ENCODE results near the gene SLC18A3.

The SLC18A3 gene

DNA sequence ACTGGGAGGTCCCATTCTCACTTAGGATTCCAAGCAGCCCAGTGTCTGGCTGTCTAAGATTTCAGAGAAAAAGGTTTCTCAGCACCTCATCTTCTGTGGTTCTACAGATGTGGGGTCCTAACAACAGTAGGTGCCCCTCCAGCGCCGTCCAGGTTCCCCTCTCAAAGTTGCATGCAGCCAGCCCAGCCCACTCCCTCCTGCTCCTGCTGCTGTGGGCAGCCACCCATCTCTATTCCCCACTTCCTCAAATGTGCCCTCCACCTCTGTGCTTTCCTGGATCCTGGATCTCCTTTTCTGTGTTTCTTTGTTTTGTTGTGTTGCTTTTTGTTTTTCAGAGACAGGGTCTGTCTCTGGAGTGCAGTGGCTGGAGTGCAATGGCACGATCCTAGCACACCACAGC is 13.3 kb upstream of the SLC18A3 start:
- DNase-seq, result no peak

GRCh38 chr10:49597426-49598163 is 12.5 kb upstream of the SLC18A3 start:
- no peak for DNase-seq

GRCh38 chr10:49598164-49598856 is 11.8 kb upstream of the SLC18A3 start:
- no peak for DNase-seq

DNA sequence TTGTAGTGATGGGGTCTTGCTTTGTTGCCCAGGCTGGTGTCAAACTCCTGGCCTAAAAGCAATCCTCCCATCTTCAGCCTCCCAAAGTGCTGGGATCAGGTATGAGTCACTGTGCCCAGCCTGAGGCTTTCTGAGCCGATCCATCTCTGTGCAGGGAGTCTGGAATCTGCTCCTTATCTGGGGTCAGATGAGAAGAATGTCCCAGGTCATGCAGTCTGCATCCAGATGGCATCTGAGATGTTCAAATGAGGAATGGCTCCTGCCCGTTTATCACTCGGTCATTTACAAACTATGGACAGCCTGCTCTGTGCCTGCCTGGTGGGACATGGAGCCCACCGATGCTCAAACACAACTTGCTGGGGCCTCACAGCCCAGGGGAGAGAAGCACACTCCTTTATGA is 11.1 kb upstream of the SLC18A3 start:
- no peak for DNase-seq

DNA sequence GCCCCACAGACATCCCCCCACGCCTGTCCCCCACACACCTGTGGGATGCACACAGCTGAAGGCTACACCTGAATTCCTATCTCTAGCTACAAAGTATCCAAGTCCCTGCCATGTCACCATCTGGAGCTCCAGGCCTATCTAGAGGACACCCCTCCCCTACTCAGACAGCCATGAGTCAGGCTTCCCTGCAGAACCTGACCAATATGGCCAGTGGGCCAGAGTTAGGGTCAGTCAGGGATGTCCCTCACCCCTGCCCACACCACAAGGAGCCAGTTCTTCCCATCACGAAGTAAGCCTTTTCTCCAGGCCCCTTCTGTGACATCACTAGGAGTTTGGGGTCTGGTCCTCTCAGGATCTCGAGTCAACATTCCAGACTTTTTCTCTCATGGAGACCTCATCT is 10.6 kb upstream of the SLC18A3 start:
- DNase-seq, result no peak

DNA sequence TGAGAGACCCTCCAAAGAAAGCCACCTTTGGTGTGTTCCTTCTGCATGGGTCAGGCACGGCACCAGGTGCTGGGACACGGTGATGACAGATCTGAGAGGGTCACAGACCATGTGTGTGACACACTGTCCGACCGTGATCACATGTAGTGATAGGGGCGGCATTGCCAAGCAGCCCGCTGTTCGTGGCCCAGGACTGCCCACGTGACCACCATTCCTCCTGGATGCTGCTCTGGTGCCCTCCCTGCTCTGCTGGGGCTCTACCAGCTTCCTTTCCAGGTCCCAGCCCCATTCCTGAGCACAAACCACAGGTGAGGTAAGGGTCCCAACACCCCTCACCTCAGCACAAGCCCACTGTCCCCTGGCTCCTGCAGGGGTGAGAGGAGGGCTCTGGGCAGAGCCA is 10.1 kb upstream of the SLC18A3 start:
- no peak for DNase-seq

DNA sequence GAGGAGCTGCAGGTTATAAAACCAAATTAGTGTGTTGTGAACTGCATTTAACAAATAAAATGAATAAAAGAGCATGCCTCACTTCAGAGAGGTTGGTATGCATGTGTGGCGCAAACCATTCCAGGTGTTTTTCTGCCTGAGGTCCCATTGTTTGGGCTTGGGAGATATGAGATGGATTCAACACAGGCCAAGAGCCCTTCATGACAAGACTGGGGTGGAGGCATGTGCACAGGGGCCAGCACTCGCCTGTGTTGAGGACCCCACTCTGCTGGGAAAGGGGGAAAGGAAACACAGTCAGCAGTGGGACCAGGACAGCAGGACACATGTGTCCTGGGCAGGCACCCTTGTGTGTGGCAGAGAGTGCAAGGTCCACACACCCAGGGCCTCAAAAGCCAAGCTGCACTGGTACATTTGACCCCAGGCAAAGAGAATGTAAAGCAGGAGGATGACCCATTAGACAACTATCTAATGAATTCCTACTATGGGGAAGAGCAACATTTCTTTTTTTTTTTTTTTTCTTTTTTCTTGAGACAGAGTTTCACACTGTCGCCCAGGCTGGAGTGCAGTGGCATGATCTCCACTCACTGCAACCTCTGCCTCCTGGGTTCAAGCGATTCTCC is 9.2 kb upstream of the SLC18A3 start:
- DNase-seq, result no peak

DNA sequence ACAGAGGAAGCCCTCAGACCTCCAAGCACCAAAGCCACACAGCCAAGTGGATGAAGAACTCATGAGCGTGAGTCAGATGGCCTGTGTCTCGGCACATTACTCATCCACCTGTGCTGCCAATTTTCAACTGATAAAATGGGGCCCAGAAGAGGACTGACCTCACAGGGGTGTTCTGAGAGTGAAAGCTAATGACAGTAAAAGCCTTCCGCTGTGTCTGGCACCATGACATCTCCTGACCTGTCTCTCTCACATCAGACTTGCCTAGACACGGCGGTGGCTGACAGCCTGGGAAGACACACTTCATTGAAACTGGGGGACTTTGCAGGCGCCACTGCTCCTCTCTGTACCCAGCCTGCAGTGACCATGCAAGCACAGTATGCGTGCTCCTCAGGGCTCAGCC is 8.3 kb upstream of the SLC18A3 start:
- DNase-seq, result no peak

GRCh38 chr10:49602380-49603023 is 7.6 kb upstream of the SLC18A3 start:
- DNase-seq, result no peak

- DNase-seq, result no peak
These were observed 4.7 kb upstream of the SLC18A3 start for GRCh38 chr10:49605216-49605938.

GRCh38 chr10:49605939-49606509 is 4.1 kb upstream of the SLC18A3 start:
- DNase-seq, result no peak

DNA sequence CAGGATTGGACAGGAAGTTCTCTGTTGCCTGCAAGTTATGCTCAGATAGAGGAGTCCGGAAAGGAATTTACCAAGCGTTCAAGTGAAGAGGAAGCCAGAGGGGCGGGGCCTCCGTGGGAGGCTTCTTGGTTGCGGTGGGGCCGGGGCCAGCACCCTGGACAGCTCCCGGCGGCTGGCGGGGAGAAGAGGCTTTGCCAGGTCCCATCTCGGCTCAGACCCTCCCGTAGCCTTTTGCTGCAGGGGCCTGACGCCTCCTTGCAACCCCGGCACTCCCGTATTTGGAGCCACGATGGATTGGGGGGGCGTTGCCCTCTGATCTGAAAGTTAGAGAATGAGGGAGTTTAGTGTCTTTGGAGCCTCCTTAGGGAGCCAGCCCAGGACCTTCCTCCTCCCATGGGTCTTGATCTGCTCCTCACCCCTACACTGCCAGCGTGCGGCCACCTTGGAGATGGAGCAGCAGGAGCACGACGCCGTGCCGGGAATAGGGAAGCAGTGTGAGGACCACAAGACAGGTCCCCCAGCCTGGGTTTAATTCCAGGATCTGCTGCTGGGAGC is 3.1 kb upstream of the SLC18A3 start:
- peak; percentile 13 to 77 (median 32) for DNase-seq

DNA sequence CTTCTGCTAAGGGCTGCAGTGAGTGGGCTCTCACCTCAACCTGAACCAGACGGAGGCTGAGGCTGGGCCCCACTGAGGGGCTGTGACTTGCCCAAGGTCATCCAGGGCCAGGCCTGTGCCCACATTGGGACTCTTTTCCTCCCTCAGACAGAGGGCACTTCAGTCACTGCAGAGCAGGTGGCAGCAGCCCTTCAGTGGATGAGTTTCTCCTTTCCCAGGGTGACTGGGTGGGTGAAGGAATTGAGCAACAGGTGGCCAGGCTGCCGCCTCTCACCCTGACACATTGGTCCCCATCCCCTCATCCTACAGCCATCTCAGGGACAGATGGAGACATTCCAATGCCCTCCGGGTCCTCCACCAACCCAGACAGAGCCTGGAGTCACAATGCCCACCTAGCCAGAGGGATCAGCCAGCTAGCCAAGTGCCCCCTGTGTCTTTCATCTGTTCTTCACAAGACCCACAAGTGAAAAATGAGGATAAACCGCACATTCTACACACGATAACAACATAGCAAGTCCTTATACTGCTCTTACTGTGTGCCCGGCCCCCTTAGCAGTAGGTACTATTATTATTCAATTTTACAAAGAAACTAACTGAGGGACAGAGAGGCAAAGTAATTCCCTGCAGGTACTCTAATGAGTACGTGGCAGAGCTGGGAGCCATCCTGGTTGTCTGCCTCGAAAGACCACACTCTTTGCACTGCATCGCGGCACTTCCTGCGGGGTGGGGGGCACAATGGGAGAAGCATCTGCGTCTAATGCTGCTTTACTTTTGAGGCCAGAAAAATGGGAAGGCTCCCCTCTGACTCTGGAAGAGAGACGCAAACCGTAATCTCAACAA is 1.7 kb upstream of the SLC18A3 start:
- no peak for DNase-seq

DNA sequence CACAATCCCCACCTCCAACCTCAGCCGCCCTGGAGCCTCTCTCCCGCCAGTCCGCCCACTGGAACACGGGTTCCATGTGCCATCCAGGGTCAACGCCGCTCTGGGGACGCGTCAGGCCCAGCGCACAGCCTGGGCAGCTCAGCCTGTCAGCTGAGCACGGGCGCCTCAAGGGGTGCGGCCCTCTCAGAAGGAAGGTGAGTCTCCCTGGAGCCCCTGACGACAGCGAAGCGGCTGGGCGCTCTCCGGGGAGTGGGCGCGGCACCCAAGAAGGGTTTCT is 1.2 kb upstream of the SLC18A3 start:
- DNase-seq, result no peak

- no peak for DNase-seq
These were observed 612 bp upstream of the SLC18A3 start for GRCh38 chr10:49609283-49610113.

DNA sequence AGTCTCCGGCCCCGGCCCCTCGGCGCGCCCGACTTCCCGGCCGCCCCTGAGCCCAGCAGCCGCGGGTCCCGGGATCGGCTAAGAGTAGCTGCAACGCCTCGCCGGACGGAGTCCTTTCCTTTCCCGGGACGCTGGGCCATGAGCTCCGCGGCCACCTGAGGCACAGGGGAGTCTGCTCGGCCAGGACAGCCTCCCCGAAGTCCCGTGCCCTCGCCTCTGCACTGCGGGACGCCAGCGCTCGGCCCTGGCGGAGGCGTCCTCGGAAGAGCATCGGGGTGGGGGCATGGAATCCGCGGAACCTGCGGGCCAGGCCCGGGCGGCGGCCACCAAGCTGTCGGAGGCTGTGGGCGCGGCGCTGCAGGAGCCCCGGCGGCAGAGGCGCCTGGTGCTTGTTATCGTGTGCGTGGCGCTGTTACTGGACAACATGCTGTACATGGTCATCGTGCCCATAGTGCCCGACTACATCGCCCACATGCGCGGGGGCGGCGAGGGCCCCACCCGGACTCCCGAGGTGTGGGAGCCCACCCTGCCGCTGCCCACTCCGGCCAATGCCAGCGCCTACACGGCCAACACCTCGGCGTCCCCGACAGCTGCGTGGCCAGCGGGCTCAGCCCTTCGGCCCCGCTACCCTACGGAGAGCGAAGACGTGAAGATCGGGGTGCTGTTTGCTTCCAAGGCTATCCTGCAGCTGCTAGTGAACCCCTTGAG is 502 bp downstream of the SLC18A3 start:
- no peak for DNase-seq

DNA sequence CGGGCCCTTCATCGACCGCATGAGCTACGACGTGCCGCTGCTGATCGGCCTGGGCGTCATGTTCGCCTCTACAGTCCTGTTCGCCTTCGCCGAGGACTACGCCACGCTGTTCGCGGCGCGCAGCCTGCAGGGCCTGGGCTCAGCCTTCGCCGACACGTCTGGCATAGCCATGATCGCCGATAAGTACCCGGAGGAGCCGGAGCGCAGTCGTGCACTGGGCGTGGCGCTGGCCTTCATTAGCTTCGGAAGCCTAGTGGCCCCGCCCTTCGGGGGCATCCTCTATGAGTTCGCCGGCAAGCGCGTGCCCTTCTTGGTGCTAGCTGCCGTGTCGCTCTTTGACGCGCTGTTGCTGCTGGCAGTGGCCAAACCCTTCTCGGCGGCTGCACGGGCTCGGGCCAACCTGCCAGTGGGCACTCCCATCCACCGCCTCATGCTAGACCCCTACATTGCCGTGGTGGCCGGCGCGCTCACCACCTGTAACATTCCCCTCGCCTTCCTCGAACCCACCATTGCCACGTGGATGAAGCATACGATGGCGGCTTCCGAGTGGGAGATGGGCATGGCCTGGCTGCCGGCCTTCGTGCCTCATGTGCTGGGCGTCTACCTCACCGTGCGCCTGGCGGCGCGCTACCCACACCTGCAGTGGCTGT is 1.2 kb downstream of the SLC18A3 start:
- DNase-seq, result peak in 1 of 5 experiments; percentile 18

- no peak for DNase-seq
These were observed 1.9 kb downstream of the SLC18A3 start for GRCh38 chr10:49611816-49612512.

Measured in T-helper 2 cell (primary cell).